GM18909 (cell line): ENCODE results near the gene NAV2.

Experiments
- ATAC-seq: cut with Tn5 transposase; IDR thresholded peaks from one replicate; pipeline ENCODE4 v1.9.1; 2021; ENCODE audit warnings: mild to moderate bottlenecking; ENCODE audit not compliant: unreplicated experiment, poor library complexity

The NAV2 gene

DNA sequence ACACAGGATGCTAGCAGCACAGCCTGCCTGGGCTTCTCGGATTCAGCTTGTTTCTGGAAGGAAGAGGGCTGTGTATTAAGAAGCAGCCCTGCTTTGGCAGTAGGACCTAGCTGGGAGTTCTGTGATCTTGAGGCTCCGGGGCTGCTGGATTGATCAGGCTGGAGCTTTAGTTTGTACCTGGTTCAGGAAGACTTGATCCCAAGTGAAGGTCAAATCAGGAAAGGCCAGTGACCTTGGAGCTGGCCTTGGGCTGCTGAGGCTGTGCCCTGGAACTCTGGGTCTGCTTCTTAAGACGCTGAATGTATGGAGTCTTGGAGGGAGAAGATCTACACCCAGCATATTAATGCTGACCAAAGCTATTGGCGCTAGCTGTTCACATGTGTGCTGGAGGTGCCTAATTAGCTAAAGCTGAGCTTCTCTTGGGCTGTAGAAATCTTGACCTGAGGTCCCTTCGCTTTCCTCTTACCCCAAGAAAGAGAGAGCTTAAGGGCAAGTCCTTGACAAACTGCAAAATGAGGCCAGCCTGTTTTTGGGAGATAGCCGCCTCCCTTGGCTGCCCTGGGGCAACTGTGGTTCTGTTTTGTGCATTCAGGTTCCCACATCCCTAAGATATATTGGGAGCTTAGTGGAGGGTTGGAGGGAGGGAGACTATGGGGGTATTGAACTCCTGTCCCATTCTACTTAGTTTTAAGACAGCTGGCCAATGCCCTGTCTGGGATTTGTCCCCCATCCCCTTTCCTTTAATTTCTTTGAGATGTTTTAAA, 311.7 kb downstream of the NAV2 start:
- ATAC-seq, result no peak

DNA sequence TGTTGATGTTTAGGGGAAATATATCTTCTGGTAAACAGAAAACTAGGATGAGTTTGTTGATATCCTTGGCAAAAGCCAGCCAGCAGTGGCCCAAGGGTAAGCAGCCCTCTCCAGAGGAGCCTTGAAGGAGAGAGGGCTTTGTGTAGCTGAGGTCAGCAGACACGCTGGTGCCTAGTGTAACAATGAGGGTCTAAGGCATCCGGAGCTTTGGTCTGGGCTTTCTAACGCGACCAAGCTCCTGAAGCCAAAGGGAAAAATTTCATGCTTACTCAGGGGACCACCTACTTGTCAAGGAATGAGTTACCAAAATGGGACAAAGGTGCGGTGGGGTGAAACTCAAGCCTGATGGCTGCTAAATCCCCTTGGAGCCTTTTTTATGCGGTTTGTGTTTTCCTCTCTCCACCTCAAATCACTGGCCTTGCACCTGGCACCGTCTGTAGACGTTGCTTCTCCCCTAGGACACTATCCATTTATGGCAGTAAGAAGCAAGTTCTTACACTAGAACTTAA, 312.7 kb downstream of the NAV2 start:
- no peak for ATAC-seq

DNA sequence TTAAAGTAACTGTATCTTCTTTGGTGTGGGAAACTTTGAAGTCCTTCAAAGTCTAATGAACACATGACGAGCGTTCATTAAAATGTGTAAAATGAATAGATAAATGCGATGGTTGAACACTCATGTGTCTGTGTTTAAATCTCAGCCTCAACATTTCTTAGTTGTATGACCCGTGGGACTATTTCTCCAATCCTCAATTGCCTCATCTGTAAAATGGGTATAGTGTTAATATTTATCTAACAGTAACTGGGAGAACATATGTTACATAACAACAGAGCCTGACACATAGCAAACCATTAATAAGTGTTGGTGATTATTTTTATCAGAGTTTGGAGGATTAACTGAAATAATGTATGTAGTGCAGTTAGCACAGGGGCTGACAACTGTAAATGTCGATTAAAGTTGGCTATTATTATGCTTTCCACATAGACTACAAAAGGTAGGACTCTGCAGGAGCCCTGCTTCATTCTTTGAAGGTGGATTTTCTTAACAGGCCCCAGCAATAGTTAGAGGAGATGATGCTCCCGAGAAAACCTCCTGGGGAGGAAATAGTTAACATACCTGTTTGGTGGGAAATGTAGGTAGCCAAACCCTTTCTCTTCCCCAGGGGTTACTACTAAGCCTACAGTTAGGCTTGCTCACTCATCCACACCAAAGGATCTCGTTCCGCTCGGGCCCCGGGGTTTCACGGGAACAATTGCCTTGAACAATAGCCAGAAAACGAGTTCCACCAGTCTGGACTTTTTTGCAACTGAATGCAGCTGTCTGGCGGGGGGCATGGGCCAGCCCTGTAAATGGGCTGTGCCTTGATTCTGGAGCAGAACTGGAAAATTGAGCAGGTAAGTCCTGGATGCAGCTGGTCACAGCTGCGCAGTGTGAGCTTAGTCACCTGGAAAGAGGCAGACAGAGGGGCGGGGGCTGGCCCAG, 314.3 kb downstream of the NAV2 start:
- no peak for ATAC-seq

DNA sequence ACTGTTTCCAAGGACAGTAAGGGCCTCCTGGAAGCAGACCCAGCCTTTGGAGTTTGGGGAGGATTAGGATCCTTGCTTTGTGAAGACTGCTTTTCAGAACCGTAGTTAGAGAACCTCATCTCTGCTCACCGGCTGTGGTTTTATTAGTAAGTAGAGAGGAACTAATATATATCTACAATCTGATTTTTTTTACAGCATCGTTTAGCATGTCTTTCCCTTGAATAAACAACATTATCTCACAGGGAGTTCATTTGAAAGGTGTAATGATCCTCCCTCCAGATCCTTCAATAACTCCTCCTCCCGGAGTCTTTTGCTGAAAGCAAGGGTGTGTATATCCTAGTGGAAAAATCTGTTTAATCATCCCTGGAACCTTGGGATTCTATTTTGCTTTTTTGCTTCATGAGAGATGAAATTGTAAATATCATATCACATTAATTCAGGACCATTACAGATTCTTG, 314.9 kb downstream of the NAV2 start:
- ATAC-seq, result no peak

DNA sequence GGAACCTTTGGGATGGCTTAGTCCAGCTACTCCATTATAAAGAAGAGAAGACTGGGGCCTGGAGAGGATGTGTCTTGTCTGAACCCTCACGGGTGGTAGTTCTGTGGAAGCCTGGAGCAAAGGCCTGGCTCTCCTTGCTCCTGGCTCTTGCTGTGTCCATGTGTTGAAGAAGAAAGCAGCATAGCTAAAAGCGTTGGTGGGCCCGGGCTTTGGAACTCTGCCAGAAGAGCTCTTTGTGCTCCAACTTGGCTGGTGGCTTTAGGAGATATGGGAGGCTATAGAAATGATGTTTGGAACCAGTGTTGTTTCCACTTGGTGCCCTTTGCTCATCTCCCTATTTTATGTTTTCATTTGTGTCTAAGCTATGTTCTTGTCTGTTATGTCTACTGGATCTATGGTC, 316.6 kb downstream of the NAV2 start:
- no peak for ATAC-seq

DNA sequence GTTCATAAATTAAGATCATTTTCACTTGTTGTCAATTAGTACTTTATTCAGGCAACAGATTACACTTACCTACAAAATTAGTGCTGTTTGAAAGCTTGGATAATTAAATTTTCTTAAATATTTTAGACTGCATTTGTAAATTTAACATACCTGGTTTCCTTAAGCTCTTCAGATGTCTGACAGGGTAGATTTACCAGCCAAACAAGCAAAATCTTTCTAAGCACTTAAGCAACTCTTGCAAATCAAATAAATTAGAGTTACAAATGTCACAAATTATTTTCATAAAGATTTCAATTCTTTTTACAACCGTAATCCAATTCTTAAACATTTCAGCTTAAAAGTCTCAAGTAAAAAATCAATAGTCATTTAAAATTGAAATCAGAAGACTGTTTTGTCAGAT, 317.8 kb downstream of the NAV2 start:
- ATAC-seq, result no peak

DNA sequence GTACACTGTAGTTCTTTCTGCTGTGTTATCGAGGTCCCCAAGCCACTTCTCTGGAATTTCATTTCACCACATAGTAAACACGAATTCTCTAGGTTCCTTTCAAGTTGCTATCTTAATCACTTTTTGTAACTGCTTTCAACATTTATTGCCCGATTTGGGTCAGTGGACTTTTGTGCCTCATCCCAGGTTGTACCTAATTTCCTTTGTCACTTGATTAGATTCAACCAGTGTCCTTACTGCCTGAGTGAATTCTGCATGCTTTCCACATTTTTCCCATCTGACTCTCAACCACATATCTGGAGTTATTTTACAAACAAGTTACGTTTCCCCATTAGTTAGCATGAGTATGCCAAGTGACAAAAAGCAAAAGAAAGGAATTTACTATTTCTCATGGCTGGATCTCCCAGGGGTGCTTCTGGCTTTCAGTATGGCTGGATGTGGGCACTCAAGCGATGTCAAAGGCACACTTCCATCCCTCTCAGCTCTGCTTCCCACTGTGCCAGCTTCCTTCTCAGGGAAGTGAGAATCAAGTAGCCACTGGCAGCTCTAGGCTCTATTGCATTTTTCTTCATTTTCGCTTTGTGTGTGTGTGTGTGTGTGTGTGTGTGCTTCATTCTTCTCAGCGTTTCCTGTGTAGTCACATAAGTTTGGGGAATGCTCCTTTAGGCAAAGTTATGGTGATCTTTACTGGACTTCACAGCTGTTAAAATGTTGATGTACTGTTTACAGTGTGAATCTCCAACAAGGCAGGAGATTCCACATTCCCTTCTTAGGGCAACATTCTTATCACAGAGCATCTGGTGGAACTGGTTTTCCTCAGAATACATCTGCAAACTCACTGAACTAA, 318.7 kb downstream of the NAV2 start:
- ATAC-seq, result no peak

GRCh38 chr11:20032127-20032526, 319.5 kb downstream of the NAV2 start:
- no peak for ATAC-seq

DNA sequence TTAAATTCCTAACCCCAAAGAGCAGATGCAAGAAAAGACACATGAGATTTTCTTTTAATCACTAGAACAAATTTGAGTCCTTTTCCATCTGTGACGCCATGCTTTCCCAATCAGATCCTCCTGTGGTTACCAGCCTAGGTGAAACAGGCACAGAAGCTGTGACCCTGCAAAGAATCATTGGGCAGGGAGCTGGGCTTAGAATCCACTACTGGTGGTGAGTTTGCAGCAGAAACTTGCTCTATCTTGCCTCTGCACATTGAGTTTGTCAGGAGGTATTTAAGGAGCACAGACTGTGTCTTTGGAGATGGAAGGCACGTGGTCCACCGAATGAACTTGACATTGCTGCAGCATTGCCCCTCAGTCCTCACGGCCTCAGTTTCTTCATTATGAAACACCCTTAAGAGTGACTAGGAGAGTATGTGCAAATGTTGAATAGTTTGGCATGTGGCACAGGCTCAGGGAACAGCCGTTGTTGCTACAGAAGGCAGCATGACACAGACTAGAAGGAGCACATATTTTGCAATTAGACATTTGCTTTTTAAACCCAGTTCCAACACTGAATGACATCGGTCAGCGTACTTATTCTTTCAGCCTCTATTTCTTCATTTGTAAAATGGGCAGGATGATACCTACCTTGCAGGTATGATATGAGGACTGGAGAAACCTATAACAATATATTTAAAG, 320.1 kb downstream of the NAV2 start:
- no peak for ATAC-seq

- ATAC-seq, result no peak
Measured at GRCh38 chr11:20033806-20034205, 321.2 kb downstream of the NAV2 start.

DNA sequence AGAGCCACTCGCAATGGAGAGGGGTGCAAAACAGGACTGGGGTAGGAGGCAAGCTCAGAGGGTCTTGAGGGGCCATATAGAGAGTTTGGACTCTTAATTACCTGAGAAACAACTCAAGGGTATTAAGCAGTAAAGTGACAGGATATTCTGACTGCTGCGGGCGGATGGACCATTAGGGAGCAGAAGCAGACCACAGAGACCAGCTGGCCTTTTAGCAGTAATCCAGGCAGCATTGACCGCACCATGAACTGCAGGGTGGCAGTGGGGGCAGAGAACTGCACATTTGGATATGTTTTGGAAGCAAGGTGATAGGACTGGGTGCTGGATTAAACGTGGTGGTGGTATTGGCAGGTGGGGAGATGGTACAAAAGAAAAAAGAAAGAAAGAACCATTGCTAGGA, 322.3 kb downstream of the NAV2 start:
- no peak for ATAC-seq

- no peak for ATAC-seq
Measured at GRCh38 chr11:20035375-20035700, 322.7 kb downstream of the NAV2 start.

DNA sequence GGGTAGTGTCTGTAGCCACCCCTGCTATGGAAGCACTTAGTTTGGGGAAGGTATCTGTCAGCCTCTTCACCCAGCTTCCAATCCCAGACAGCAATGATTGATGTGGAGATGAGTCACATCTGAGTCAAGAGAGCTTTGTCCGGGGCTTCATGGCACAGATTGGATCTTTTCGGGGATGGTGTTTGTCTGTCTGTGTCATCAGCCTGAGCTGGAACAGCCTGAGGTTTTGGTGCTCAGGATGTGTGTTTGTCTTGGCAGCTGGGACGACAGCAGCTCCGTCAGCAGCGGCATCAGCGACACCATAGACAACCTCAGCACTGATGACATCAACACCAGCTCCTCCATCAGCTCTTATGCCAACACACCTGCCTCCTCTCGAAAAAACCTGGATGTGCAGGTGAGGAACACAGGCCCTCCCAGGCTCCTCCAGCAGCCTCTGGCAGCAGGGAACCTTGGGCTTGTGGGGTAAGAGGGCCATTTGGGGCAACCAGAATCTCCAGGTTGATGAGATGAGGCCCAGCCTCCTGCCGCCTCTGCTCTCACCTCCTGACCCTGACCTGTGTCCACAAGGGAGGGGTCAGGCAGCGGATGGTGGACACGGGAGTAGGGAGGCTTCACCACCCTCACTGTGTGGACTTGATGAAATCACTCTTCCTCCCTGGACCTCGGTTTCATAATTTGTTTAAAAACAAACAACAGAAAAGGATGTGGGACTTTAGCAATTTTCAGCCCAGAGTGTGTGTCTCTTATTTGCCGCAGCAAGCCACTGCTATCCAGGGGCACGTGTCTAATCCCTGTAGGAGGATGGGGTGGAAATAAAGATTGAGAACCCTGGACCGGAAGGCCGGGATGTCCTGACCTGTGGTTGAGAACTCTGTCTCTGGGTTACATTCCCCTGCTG, 323.3 kb downstream of the NAV2 start:
- ATAC-seq, result no peak

GRCh38 chr11:20036626-20037335, 324.1 kb downstream of the NAV2 start:
- ATAC-seq, result no peak

DNA sequence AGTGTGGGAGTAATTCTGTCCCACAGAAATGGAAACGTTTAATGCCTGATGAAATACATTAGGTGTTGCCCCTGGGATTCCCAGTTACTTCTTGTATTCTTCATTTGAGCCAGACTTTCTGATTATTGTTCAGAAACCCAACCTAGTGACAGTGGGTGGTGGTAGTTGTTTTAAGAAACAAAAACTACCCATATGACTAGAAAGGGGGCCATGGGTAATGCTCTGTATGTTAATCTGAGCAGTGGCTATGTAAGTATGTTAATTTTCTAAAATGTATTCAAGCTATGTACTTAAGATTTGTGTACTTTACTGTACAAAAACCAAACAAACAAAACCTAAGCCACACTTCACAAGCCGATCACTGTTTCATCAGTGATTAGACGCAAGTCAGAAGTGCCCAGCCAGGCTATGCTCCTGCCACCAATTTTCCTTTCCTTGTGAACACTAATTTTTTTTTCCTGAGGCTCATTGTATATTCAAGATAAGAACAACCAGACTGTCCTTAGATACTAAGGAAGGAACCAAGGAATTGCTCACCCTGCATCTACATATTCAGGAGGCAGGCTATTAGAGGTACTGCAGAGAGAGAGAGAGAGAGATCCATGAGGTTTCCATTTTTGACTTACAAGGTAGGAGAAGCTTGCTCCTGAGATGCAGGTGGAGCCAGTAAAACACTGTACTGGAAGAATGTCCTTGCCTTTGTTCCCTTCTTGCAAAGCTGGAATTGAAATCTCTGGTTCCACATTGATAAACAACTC, 324.9 kb downstream of the NAV2 start:
- ATAC-seq, result no peak

DNA sequence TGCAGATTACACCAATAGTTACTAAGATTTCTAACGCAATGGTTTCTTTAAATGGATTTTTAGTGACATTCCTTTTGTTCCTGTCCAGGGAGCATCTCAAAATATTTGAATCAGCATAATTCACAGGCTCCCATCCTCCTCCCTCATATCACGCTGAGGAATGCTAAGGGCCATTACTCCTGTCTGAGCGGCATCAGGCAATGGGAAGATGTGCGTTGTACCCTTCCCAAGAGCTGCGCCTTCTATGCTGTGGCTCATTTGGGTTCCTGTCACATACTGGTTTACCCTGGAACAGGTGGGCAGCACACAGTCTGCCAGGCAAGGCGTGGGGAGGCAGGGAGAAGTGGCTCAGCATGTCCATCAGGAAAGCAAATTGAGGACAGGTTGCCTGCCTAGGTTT, 325.8 kb downstream of the NAV2 start:
- ATAC-seq, result no peak

GRCh38 chr11:20038972-20039371, 326.3 kb downstream of the NAV2 start:
- no peak for ATAC-seq

DNA sequence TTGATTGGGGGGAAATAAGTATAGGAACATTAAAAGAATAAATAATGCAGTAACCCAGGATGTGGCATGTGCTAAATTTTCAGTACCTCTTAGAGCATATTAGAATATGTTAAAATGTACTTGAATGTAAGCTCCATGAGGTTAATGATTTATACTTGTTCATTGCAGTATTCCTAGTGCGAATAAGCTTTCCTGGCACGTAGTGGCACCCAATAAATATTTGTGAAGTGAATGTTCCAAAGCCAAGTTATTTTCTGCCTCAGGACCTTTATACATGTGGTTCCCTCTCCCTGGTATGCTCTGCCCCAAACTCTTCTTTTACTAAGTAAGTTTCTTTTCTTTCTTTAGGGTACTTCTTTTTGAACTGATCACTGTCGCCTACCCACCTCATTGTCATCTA, 328.9 kb downstream of the NAV2 start:
- ATAC-seq, result no peak
